Mesenchymal stem cell (in vitro differentiated cells and primary cell): ENCODE results near the gene PLD1.

Experiments
- DNase-seq: peaks from one replicate; pipeline ENCODE4 v3.0.0-alpha.2; 2013
- H2AFZ ChIP-seq: one replicate; pipeline ENCODE4 v1.6.1; 2013; ENCODE audit warnings: low read depth, mild to moderate bottlenecking, control low read depth, inconsistent platforms, low read length, moderate library complexity
- H2AK5ac ChIP-seq: 2 replicates; pipeline ENCODE4 v1.6.1; 2013; ENCODE audit warnings: low read length, moderate library complexity, mild to moderate bottlenecking, inconsistent platforms; ENCODE audit not compliant: severe bottlenecking
- H2BK120ac ChIP-seq: one replicate; pipeline ENCODE4 v1.6.1; 2013; ENCODE audit warnings: low read depth, mild to moderate bottlenecking, inconsistent platforms, low read length, moderate library complexity
- H2BK12ac ChIP-seq, 2 experiments: one replicate each; pipeline ENCODE4 v1.6.1; 2013; ENCODE audit warnings: inconsistent platforms in 2 of 2, low read length in 2 of 2, mild to moderate bottlenecking in 2 of 2, moderate library complexity in 2 of 2, control low read depth in 1 of 2
- H2BK15ac ChIP-seq: one replicate; pipeline ENCODE4 v1.6.1; 2013; ENCODE audit warnings: mild to moderate bottlenecking, low read depth, inconsistent platforms; ENCODE audit not compliant: poor library complexity, severe bottlenecking
- H2BK5ac ChIP-seq: 2 replicates; pipeline ENCODE4 v1.6.1; 2013; ENCODE audit warnings: low read depth, mild to moderate bottlenecking, low read length, control low read depth, inconsistent platforms; ENCODE audit not compliant: poor library complexity, severe bottlenecking
- H3K14ac ChIP-seq, 2 experiments: one replicate each; pipeline ENCODE4 v1.6.1; 2013; ENCODE audit warnings: inconsistent platforms in 2 of 2, low read length in 2 of 2, control low read depth in 1 of 2, mild to moderate bottlenecking in 1 of 2, moderate library complexity in 1 of 2
- H3K18ac ChIP-seq, 2 experiments: one replicate each; pipeline ENCODE4 v1.6.1; 2013; ENCODE audit warnings: inconsistent platforms in 2 of 2, low read length in 2 of 2, control low read depth in 1 of 2, low read depth in 1 of 2, mild to moderate bottlenecking in 1 of 2
- H3K23ac ChIP-seq, 2 experiments: one replicate each; pipeline ENCODE4 v1.6.1; 2013; ENCODE audit warnings: inconsistent platforms in 2 of 2, low read length in 2 of 2, mild to moderate bottlenecking in 2 of 2, moderate library complexity in 2 of 2, control low read depth in 1 of 2
- H3K27ac ChIP-seq: 2 replicates; pipeline ENCODE4 v1.5.1; 2013; ENCODE audit warnings: mild to moderate bottlenecking, moderate library complexity, low read length, control low read depth, inconsistent platforms; ENCODE audit not compliant: poor library complexity, severe bottlenecking
- H3K27me3 ChIP-seq, 2 experiments: 2 replicates each; pipeline versions ENCODE4 v1.6.1 to v1.7.0; 2013; ENCODE audit warnings: low read length in 2 of 2, mild to moderate bottlenecking in 2 of 2, moderate library complexity in 2 of 2, control low read depth in 1 of 2, inconsistent platforms in 1 of 2; ENCODE audit not compliant: control insufficient read depth in 1 of 2, insufficient read depth in 1 of 2
- H3K36me3 ChIP-seq, 2 experiments: 2 replicates each; pipeline versions ENCODE4 v1.6.1 to v1.7.0; 2013; ENCODE audit warnings: low read length in 2 of 2, control low read depth in 1 of 2, inconsistent platforms in 1 of 2, low read depth in 1 of 2, mild to moderate bottlenecking in 1 of 2; ENCODE audit not compliant: insufficient read depth in 2 of 2, control insufficient read depth in 1 of 2
- H3K4ac ChIP-seq, 2 experiments: one replicate each; pipeline ENCODE4 v1.6.1; 2013; ENCODE audit warnings: inconsistent platforms in 2 of 2, low read length in 2 of 2, mild to moderate bottlenecking in 2 of 2, moderate library complexity in 2 of 2, control low read depth in 1 of 2, low read depth in 1 of 2
- H3K4me1 ChIP-seq: 2 replicates; pipeline ENCODE4 v1.6.1; 2013; ENCODE audit warnings: low read depth, low read length, control low read depth; ENCODE audit not compliant: control insufficient read depth, insufficient read depth
- H3K4me2 ChIP-seq: 2 replicates; pipeline ENCODE4 v1.6.1; 2013; ENCODE audit warnings: low read length, mild to moderate bottlenecking, inconsistent platforms; ENCODE audit not compliant: poor library complexity, severe bottlenecking
- H3K4me3 ChIP-seq, 2 experiments: 2 replicates each; pipeline versions ENCODE4 v1.5.1 to v1.7.0; 2013; ENCODE audit warnings: low read length in 2 of 2, mild to moderate bottlenecking in 2 of 2, control low read depth in 1 of 2, low read depth in 1 of 2; ENCODE audit not compliant: insufficient read depth in 1 of 2
- H3K79me1 ChIP-seq: replicated peaks from 2 replicates; pipeline ENCODE4 v1.6.1; 2013; ENCODE audit warnings: mild to moderate bottlenecking, control low read depth, low read length, inconsistent platforms; ENCODE audit not compliant: poor library complexity, severe bottlenecking
- H3K9ac ChIP-seq: 2 replicates; pipeline ENCODE4 v1.7.0; 2013; ENCODE audit warnings: mild to moderate bottlenecking, low read length, moderate library complexity
- H3K9me3 ChIP-seq: 2 replicates; pipeline ENCODE4 v1.7.0; 2013; ENCODE audit warnings: mild to moderate bottlenecking, low read length; ENCODE audit not compliant: control insufficient read depth
- H4K8ac ChIP-seq: one replicate; pipeline ENCODE4 v1.6.1; 2013; ENCODE audit warnings: inconsistent platforms, mild to moderate bottlenecking, low read length, moderate library complexity
- H4K91ac ChIP-seq: one replicate; pipeline ENCODE4 v1.6.1; 2013; ENCODE audit warnings: mild to moderate bottlenecking, low read length, inconsistent platforms
- WGBS: methylation state at CpG from one replicate; pipeline ENCODE4 v1.1.7; 2013; ENCODE audit warnings: mixed read lengths; 5-methylcytosine and 5-hydroxymethylcytosine counted together

PLD1 gene

DNA sequence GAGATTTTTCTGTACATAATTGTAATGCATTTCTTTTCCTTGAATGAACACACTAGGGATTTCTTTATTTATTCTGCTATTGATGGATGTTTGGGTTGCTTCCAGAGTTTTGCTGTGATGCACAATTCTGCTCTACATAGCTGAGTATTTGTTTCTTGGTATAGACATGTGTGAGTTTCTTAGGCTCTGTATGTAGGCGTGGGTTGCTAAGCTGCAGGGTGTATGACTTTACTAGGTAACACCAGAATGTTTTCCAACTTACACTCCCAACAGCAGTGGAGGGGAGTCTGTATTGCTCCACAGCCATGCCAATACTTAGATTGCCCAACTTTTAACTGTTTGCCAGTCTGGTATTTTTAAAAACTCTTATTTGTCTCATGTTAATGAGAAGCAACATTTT lies 194.6 kb downstream of the PLD1 start:
- H3K27me3 ChIP-seq, result no peaks in the 10 kb centered on the region
- no peak overlapping the region for H2BK120ac ChIP-seq
- H3K4me3 ChIP-seq, result no peak overlapping the region
- H3K14ac ChIP-seq, result no peak overlapping the region
- DNase-seq, result no peak
- no peak overlapping the region for H3K18ac ChIP-seq
- WGBS, result 100% methylated on average over 1 of the region's 1 CpG
- H2AFZ ChIP-seq, result no peak overlapping the region
- H2AK5ac ChIP-seq, result no peak overlapping the region
- H2BK15ac ChIP-seq, result no peak overlapping the region
- no peak overlapping the region for H2BK5ac ChIP-seq
- H3K4me2 ChIP-seq, result no peak overlapping the region
- H3K9ac ChIP-seq, result peak overlapping the region; percentile 34
- H4K91ac ChIP-seq, result no peak overlapping the region
- H3K4me1 ChIP-seq, result peaks cover 6% of the 10 kb centered on the region
- no peaks in the 10 kb centered on the region for H3K79me1 ChIP-seq
- no peak overlapping the region for H3K23ac ChIP-seq
- H4K8ac ChIP-seq, result no peak overlapping the region
- no peak overlapping the region for H3K4ac ChIP-seq
- no peak overlapping the region for H3K27ac ChIP-seq
- no peak overlapping the region for H2BK12ac ChIP-seq
- peaks cover 11 to 16% of the 10 kb centered on the region in 2 experiments for H3K36me3 ChIP-seq
- no peaks in the 10 kb centered on the region for H3K9me3 ChIP-seq

DNA sequence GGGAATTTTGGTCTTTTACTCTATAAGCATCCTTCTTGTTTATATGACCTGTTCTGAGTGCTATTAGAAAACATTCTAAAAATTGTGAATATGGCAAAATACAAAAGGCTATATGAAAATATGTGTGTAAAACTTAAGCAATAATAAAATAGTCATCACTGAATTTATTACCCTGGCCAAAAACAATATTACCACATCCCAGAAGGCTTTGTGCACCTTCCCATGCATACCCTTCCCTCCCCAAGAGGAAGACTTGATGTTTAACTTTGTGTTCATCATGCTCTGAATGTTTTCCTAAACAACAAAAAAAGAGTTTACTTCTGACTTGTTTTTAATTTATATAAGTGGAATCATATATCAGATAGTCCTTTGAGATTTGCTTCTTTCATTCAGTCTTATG lies 195.0 kb downstream of the PLD1 start:
- Histone ChIP-seq H3K14ac (no peak overlapping the region), H3K27me3 (no peaks in the 10 kb centered on the region), H4K91ac (no peak overlapping the region), H3K4ac (no peak overlapping the region), H2AFZ (no peak overlapping the region), H3K23ac (no peak overlapping the region), H4K8ac (no peak overlapping the region), H3K9ac (peak overlapping the region; percentile 34), H3K36me3 (peaks cover 11 to 16% of the 10 kb centered on the region in 2 experiments), H3K18ac (no peak overlapping the region), H2BK12ac (no peak overlapping the region), H3K4me2 (no peak overlapping the region), H2BK120ac (no peak overlapping the region), H2BK5ac (no peak overlapping the region), H3K9me3 (no peaks in the 10 kb centered on the region), H3K79me1 (no peaks in the 10 kb centered on the region), H3K27ac (no peak overlapping the region), H3K4me3 (no peak overlapping the region), H3K4me1 (peaks cover 6% of the 10 kb centered on the region), H2BK15ac (no peak overlapping the region), H2AK5ac (no peak overlapping the region)
- no peak for DNase-seq

DNA sequence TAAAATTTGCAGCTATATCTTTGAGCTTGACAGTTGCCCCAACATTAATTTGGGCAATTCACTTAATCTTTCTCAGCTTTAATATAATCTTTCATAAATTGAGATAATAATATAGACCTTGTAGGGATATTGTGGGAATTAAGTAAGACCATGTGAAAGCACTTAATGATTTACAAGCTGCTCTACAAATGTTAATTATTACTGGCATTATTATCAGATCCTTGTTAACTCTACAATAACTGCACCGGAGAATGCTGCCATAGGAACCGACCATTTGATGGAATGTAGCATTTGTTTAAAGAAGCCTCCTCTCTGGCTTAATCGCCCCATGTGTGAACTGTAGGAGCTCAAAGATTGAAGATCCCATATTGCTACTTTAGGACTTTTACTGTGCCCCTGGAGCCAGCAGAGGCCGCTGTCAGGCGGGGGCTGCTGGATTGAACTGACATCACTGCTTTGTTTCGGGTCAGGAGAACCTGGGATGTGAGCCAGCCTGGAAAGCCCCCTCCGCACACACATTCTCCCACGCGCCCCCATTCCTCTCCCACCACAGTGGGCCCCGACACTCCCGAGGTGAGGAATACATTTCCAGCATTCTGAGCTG lies 195.9 kb downstream of the PLD1 start:
- Histone ChIP-seq H3K14ac (no peak overlapping the region), H2BK5ac (no peak overlapping the region), H3K36me3 (peaks cover 11 to 14% of the 10 kb centered on the region in 2 experiments), H3K27ac (peak overlapping the region; percentile 68), H3K23ac (no peak overlapping the region), H2AFZ (no peak overlapping the region), H4K8ac (peak overlapping the region; percentile 56), H2BK120ac (no peak overlapping the region), H3K4me2 (peak overlapping the region; percentile 49), H3K4me3 (no peak overlapping the region), H4K91ac (no peak overlapping the region), H2BK12ac (no peak overlapping the region), H3K4ac (no peak overlapping the region), H3K9ac (no peak overlapping the region), H2AK5ac (no peak overlapping the region), H2BK15ac (no peak overlapping the region), H3K18ac (peak overlapping the region in 1 of 2 experiments; percentile 34), H3K4me1 (peaks cover 6% of the 10 kb centered on the region), H3K79me1 (no peaks in the 10 kb centered on the region), H3K9me3 (no peaks in the 10 kb centered on the region), H3K27me3 (no peaks in the 10 kb centered on the region)
- WGBS, result 42% methylated on average over 11 of the region's 11 CpGs
- peak; percentile 43 for DNase-seq

DNA sequence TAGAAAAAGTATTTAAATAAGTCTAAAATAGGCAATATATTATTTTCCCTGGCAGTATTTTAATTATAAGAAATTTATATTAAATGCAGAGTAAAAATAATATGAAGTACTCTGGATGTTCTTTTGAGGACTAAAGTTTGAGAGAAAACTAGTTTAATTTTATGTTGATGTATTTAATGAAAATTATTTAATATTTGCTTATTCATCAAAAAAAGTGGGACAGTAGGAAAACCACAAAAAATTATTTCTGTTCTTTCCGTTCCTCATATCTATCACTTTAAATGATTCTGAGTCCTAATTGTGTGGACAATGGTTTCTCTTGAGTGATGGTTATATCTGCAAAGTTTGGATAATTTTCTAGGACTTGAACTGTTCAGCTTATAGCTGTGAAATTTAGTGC lies 202.8 kb downstream of the PLD1 start:
- no peak overlapping the region for H3K4ac ChIP-seq
- H3K4me3 ChIP-seq, result no peak overlapping the region
- H3K14ac ChIP-seq, result no peak overlapping the region
- peaks cover 1% of the 10 kb centered on the region for H3K4me1 ChIP-seq
- no peak overlapping the region for H4K91ac ChIP-seq
- no peak overlapping the region for H2AFZ ChIP-seq
- H3K27ac ChIP-seq, result no peak overlapping the region
- no peak overlapping the region for H2AK5ac ChIP-seq
- H3K79me1 ChIP-seq, result no peaks in the 10 kb centered on the region
- H3K36me3 ChIP-seq, result peaks cover 11 to 18% of the 10 kb centered on the region in 2 experiments
- no CpG with 5 or more reads among the region's 1 CpG for WGBS
- no peak overlapping the region for H3K9ac ChIP-seq
- no peak overlapping the region for H4K8ac ChIP-seq
- no peak overlapping the region for H3K4me2 ChIP-seq
- H3K23ac ChIP-seq, result no peak overlapping the region
- no peak overlapping the region for H2BK12ac ChIP-seq
- H3K9me3 ChIP-seq, result no peaks in the 10 kb centered on the region
- H2BK15ac ChIP-seq, result no peak overlapping the region
- H2BK120ac ChIP-seq, result no peak overlapping the region
- H3K18ac ChIP-seq, result no peak overlapping the region
- no peaks in the 10 kb centered on the region for H3K27me3 ChIP-seq
- no peak overlapping the region for H2BK5ac ChIP-seq
- no peak for DNase-seq
